ENCODE measurements around the gene GRAMD1C. TPM values are rescaled to one million over a fixed set of nuclear protein-coding genes. Genes with fewer than 3 reads are reported as not detected.

GRAMD1C gene
- total and polyA plus RNA-seq, 8 donors, result 0.58 to 10.1 (median 6.2) TPM

DNA sequence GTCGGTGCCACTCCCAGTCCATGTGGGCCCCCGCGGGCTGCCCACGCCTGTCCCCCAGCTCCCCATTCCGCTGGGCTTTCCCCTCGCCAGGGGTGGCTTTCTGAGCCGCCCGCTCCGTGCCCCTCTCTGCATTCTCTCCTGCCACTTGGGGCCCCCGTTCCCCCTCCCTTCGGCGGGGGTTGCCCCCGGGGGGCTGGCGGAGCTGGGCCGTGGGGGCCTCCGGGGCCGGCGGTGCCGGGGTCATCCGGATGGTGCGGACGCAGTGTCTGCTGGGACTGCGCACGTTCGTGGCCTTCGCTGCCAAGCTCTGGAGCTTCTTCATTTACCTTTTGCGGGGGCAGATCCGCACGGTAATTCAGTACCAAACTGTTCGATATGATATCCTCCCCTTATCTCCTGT is 46.5 kb downstream of the GRAMD1C start:
- no peak for DNase-seq
- Histone ChIP-seq H3K27me3 (no peaks in the 10 kb centered on the region), H3K9me3 (peaks cover 0 to 5% (median 0%) of the 10 kb centered on the region in 4 donors), H3K27ac (no peak overlapping the region), H3K4me1 (no peaks in the 10 kb centered on the region), H3K36me3 (peaks cover 0 to 4% (median 0%) of the 10 kb centered on the region in 4 donors), H3K4me3 (no peak overlapping the region)
- 86 to 100% (median 93%) methylated on average over 17 to 30 of the region's 30 CpGs for WGBS, 5 donors
- intact Hi-C loops (cut with DNase I; ENCODE audit: low total_unique reads), result no loop called here
- no peak for TF ChIP-seq EP300 (IDR thresholded peaks at IDR 0.05)
- TF ChIP-seq POLR2AphosphoS5 (IDR thresholded peaks at IDR 0.05), result no peak
- no peak for TF ChIP-seq CTCF (IDR thresholded peaks at IDR 0.05)
- no peak for TF ChIP-seq POLR2A (IDR thresholded peaks at IDR 0.05)

DNA sequence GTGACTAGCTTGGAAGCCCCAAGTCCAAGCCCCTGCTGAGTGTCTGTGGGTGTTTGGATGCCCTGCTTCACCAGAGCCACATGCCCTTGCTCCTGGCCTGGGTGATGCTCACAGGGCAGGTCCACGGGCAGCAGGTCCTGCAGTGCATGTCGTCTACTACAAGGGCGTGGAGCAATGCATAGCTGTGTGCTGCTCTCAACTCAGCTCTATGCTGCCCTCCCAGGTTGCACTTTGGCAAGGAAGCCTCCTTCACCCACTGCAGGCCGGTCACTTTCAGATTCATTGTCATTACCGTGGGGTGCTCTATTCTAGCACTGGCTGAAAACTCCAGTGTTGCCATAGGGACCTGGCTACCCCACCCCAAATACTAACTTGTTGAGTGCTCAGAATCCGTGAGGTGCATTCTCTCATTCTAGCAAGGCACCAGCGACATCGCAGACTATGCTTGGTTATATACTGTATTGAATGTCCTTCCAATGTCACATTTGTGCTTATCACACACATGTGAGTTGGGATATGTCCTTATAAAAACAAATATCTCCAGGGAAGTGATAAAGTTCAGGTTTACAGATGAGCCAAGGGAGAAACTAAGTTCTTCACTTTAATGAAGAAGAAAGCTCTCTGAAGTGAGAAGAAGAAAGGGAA is 51.8 kb downstream of the GRAMD1C start:
- no peak overlapping the region for H3K27ac ChIP-seq
- no peaks in the 10 kb centered on the region for H3K36me3 ChIP-seq
- H3K4me3 ChIP-seq, result no peak overlapping the region
- no peaks in the 10 kb centered on the region for H3K27me3 ChIP-seq
- no peaks in the 10 kb centered on the region for H3K9me3 ChIP-seq
- H3K4me1 ChIP-seq, result no peaks in the 10 kb centered on the region
- TF ChIP-seq POLR2A (IDR thresholded peaks at IDR 0.05) (no peak), POLR2AphosphoS5 (IDR thresholded peaks at IDR 0.05) (no peak), CTCF (IDR thresholded peaks at IDR 0.05) (no peak), EP300 (IDR thresholded peaks at IDR 0.05) (no peak)
- intact Hi-C loops (cut with DNase I; ENCODE audit: low total_unique reads), result no loop called here
- DNase-seq, result peak in 1 of 2 donors; percentile 49
- WGBS, 5 donors, result 56 to 64% (median 59%) methylated on average over 6 to 8 of the region's 8 CpGs

DNA sequence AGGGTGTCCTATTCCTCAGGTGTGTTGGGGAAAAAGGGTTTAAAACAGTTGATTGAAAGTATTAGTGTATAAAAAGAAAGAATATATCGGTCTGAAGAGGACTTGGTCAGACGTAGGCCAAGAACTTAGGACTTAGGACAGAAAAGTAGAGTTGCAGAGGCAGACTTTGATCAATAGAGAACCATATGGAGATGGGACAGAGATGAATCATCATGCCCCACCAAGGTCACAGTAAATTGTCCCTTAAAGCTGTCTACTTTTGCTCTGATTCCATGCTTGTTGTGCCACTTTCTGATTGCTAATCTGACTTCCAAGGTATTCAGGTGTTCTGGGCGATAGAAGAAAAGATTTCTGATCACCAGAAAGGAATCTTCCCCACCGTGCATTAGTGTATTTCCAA is 56.3 kb downstream of the GRAMD1C start:
- Histone ChIP-seq H3K4me3 (no peak overlapping the region), H3K36me3 (no peaks in the 10 kb centered on the region), H3K9me3 (no peaks in the 10 kb centered on the region), H3K27me3 (no peaks in the 10 kb centered on the region), H3K27ac (no peak overlapping the region), H3K4me1 (peaks cover 0 to 7% (median 7%) of the 10 kb centered on the region in 4 donors)
- 82 to 91% (median 90%) methylated on average over 4 of the region's 4 CpGs for WGBS, 5 donors
- intact Hi-C loops (cut with DNase I; ENCODE audit: low total_unique reads), result no loop called here
- DNase-seq, result no peak
- TF ChIP-seq CTCF (IDR thresholded peaks at IDR 0.05), result no peak
- TF ChIP-seq POLR2A (IDR thresholded peaks at IDR 0.05), result no peak
- no peak for TF ChIP-seq EP300 (IDR thresholded peaks at IDR 0.05)
- TF ChIP-seq POLR2AphosphoS5 (IDR thresholded peaks at IDR 0.05), result no peak

DNA sequence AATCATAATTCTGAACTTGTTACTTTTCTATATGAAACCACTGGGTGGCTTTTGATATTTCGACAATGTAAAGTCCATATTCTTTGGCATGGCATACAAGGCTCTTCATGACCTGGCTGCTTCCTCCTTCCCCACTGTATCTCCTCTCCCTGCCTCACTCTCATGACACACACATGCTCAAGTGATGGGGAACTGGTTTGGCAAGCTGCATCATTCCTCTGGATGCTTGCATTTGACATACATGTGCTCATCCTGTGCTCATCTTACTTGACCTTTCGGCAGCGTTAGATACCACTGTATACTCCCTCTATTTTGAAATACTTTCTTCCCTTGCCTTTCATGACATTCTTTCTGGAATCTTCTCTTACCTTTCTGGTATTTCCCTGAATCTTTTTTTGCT is 57.4 kb downstream of the GRAMD1C start:
- Histone ChIP-seq H3K27ac (no peak overlapping the region), H3K4me3 (no peak overlapping the region), H3K36me3 (no peaks in the 10 kb centered on the region), H3K4me1 (peaks cover 0 to 7% (median 7%) of the 10 kb centered on the region in 4 donors), H3K9me3 (no peaks in the 10 kb centered on the region), H3K27me3 (no peaks in the 10 kb centered on the region)
- intact Hi-C loops (cut with DNase I; ENCODE audit: low total_unique reads), result no loop called here
- TF ChIP-seq CTCF (IDR thresholded peaks at IDR 0.05) (no peak), EP300 (IDR thresholded peaks at IDR 0.05) (no peak)
- WGBS, 5 donors, result 94 to 98% (median 97%) methylated on average over 3 of the region's 3 CpGs
- DNase-seq, result no peak
